ENCODE measurements around the gene TNFAIP2.

DNA sequence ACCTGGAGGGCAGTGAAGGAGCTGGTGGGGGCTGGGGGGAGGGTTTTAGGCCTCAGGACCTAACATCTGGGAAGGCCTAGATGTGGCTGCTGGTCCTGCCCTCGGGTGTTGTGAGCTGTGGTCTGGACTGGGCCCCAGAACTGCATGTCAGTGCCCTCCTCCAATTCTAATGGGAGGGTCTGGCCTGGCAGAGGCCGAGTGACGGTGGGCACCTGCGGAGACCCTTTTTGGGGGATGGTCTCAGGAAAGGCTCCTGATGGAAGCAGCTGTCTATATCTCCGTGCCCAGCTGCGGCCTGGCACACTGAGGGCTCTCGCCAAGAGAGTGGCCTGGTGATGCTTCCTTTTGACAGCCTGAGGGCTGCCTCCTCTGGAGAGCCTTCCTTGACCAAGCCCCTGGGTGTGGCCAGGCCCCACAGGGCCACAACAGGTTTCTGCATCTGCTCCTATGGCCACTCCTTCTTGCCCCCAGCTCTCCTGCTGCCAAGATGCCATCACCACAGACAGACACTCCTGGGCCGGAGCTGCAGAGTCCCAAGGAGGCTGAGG lies 23.5 kb upstream of the TNFAIP2 start:
- TF ChIP-seq POLR2A (IDR thresholded peaks at IDR 0.05), result no peak
- TF ChIP-seq, protein P1, sequence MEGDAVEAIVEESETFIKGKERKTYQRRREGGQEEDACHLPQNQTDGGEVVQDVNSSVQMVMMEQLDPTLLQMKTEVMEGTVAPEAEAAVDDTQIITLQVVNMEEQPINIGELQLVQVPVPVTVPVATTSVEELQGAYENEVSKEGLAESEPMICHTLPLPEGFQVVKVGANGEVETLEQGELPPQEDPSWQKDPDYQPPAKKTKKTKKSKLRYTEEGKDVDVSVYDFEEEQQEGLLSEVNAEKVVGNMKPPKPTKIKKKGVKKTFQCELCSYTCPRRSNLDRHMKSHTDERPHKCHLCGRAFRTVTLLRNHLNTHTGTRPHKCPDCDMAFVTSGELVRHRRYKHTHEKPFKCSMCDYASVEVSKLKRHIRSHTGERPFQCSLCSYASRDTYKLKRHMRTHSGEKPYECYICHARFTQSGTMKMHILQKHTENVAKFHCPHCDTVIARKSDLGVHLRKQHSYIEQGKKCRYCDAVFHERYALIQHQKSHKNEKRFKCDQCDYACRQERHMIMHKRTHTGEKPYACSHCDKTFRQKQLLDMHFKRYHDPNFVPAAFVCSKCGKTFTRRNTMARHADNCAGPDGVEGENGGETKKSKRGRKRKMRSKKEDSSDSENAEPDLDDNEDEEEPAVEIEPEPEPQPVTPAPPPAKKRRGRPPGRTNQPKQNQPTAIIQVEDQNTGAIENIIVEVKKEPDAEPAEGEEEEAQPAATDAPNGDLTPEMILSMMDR (IDR thresholded peaks at IDR 0.05), result no peak

All from right lobe of liver (tissue), 4 donors.